Stimulated activated CD8-positive, alpha-beta memory T cell treated with anti-CD3 and anti-CD28 coated beads, Interleukin-15, amount 100 ng/mL, for 24 hours (primary cell): ENCODE measurements around the gene APEX1.
"Not testable (repeated sequence)": the region's sequence is repeated elsewhere in the genome, so short reads cannot be mapped to it uniquely, and the experiment has no call there.

Experiments
- DNase-seq: peaks from one replicate; pipeline ENCODE4 v3.0.0-alpha.2; 2020; ENCODE audit warnings: low read depth

APEX1 gene

DNA sequence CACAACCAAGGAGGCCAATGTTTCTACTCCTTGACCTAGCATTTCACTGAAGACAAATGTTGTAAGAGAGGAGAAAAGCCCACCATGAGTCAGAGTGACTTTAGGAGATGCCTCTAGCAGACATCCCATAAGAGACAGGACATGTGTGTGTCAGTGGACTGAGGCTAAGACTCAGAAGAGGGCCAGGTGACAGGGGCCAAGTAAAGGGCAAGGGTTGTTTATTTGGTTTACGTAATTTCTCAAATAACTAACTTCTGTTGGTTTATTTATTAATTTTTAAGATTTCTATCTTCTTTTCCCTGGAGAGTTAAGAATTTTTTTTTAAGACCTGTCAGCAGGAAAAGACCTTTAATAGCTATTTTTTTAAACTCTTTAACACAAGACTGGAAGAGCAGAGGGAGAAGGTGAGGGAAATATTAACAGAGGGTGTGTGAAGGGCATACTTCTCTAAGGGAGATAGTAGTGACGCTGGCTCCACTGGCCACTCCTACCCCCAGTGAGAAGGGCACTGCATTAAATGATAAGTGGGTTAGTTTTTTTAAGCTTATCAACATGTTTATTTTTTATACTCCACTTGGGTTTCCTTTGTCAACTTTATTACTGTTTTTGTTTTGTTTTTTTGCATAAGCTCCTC lies 17.6 kb downstream of the APEX1 start:
- DNase-seq, result no peak

DNA sequence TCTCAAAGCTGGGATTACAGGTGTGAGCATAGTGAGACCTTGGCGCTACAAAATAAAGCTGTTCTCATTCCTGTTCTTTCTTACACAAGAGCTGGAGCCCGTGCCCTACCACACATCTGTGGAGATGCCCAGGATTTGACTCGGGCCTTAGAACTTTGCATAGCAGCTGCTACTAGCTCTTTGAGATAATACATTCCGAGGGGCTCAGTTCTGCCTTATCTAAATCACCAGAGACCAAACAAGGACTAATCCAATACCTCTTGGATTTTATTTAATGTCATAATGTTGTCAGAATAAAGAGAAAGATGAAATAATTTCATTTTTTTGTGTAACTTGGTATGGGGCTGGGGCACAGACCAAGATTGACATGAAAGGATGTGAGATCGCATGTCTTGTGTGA lies 21.8 kb downstream of the APEX1 start:
- no peak for DNase-seq

DNA sequence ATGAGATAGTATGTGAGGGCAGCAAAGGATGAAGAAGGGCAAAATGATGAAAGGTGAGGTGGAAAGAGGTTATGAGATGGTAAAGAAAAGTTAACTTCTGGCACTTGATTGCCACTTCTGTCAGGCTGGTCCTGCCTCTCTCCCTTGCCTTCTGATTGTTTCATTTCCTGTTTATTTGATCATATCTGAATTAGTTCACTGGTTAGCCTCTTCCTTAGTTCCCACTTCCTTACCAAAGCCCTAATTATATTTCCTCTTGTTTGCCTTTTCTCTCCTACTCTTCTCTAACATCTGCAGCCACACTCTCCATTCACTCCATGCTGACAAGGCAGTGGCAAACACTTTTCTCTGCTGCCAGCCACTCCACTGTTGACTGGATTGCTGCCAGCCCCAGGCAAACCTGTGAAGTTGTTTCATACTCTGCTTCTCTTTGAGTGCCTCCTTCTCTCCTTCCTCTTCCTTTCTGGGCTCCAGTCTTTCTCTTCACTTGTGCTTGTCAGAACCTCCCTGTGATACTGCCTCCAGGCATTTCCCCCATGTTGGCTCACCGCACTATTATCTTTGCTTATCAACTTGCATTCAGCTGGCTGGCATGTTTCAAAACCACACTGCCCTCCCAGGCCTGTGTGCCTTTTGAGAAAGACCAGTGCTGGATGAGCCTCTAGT lies 22.3 kb downstream of the APEX1 start:
- no peak for DNase-seq

DNA sequence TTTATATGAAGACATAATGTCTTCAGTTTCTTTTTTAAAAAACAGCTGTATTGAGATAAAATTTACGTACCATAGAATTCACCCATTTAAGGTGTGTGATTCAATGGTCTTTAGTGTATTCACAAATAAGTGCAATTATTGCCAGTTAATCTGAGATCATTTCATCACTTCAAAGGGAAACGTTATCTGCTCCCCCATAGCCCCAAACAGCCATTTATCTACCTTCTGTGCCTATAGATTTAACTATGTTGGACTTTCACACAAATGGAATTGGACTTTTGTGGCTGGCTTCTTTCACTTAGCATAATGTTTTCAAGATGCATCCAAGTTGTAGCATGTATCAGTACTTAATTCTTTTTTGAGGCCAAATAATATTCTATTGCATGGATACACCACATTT lies 23.9 kb downstream of the APEX1 start:
- no peak for DNase-seq

DNA sequence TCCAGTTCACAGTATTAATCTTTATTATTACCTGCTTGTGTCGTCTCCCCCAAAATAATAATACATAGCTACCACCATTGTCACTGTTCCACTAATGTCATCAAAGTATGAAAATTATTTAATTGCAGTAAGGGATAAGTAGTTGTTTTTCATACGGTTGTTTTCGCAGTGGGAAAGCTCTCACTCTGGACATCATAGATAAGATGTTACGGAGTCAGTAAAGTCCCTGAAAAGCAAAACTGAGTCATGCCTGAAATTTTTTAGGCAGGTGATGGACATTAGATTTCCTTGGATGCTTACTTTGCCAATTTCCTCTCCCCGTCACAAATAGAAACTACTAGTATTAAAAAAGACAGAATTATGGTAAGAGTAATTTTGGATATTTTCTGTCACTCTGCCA lies 27.4 kb downstream of the APEX1 start:
- no peak for DNase-seq

DNA sequence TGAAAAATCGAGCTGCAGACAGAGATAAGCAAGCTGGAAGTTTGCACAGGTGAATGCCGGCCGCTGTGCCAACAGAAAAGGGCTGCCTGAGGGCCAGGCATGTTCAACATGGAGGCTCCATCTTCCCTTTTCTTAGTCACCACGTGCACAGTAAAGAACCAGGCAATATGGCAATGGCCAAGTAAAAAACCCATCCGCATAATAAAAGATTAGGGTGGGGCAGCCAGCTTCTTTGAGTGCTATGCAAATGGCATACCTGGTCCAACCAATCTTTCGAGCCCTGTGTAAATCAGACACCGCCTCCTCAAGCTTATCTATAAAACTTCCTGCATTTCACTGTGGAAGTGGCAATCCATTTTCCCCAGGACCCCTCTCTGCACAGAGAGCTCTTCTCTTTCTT lies 30.9 kb downstream of the APEX1 start:
- no peak for DNase-seq

DNA sequence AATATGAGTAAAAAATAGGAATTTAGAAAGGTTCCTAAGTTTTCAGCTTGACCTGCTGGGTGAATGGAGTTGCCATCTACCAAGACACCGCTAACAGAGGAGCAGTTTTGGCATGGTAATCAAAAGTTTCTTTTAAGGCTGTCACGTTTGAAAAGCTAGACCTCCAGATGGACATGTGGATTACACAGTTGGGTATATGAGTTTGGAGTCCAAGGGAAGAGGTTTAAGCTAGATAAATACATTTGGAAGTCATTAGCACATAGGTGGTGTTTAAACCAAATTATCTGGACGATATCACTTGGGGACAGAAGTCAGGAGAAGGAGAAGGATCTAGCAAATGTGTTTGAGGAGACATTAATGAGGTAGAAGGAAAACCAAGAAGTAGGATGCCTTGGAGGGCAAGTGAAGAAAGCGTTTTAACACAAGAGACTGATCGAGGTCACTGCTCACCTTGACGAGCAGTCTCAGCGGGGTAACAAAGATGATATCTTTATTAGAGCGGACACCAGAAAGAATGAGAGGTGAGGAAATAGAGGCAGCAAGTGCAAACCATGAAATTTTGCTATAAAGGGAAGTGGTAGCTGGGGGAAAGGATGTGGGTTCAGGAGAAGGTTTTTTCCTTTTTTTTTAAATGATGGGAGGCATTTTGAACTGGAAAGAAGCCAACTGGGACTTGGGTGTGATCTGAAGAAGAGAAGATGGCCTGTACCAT lies 31.8 kb downstream of the APEX1 start:
- no peak for DNase-seq

DNA sequence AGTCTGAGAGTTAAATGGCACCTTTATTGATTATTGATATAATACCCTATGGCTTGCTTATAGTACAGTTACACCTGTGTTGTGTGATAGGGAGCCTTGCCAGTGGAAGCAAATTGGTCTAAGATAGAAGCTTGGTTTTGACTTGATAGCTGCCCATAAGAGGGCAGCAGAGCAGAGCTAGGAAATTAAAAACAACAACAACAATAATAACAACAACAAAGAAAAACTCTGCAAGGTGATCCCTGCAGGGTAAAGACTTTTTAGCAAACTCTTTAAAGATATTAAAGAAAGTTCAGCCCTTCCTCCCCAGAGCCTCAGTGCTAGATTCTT lies 32.3 kb downstream of the APEX1 start:
- no peak for DNase-seq

DNA sequence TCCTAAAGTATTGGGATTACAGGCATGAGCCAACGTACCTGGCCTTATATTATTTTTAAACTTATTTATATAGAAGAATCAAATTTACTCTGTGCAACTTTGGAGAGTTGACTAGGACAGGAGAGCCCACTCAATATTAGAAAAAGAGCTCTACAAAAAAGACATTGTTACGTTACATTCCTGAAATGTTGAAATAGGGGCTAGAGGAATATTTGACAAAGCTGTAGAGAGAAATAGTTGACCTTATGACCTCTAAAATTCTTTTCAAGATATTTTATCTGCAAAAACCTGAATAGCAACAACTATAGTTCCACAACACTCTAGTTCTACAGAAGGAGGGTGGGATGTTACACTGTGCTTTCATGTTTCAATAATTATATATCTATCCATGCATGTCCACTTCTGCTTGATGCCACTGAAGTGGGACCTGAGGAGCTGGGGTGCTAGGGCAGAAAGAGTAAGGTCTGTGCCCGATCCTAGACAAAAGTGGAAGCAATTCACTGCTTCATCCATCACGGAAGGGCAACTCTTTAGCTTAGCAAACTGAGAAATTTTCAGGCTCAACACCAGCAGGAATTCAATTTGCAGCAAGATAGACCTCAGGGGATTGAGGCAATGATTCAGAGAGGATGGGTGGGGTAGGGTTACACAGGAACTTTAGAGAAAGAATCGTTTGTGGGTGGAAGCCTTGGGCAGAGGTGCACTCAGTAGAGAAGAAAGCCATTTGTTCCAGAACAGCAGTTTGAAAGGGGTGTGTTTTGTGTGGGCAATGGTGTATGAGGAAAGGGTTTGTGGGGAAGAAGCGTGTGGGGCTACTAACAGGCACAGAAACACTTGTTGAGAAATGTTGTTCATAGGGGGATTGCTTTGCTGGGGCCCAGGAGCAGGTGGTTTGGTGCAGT lies 34.3 kb downstream of the APEX1 start:
- DNase-seq, result no peak

DNA sequence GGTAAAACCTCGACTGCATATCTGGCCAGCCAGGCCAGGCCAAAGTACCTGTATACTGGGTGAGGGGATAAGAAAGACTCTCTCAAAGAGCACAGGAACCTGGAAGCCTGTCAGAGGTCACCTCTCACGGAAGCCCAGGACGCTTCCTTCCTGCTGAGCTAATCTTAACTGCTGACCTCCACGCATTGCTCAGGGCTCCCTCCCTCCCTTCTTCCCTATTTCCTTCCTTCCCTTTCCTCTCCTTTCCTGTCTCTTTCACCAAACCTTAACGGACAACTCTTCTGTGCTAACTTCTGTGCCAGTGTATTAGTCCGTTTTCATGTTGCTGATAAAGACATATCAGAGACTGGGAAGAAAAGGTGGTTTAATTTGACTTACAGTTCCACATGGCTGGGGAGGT lies 35.5 kb downstream of the APEX1 start:
- no peak for DNase-seq

DNA sequence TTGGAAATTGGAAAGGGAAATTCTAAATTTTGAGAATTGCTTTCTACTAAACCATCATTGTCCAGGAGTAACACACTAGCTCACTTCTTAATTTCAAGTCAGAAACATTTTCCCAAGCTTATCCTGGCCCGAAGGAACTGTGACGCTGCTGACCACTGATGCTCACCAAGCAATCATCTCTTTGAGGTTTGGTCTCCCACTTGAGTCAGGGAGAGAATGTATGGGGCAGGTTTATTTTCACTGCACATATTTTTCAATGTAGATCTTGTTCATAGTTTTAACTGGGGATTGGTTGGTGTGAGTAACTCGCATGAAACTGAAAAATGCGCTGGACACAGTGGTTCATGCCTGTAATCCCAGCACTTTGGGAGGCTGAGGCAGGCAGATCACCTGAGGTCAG lies 37.5 kb downstream of the APEX1 start:
- DNase-seq, result no peak

DNA sequence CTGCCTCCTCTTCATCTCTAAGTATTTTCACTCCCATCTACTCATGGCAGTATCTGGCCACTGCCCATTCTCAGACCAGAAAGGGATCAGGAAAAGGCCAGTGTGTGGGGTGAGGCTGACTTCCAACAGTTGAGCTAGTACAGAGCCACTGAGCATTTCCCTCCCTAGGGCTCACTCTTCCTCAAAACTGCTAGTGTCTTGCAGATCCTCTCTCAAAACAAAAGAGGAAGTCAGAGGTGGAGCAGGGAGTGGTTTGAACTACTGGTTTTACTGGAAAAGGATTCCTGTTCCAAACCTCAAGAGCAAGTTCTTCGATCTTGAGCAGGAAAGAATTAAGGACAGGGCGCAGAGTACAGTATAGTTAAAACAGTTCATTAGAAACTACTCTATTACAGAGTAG lies 38.6 kb downstream of the APEX1 start:
- no peak for DNase-seq

DNA sequence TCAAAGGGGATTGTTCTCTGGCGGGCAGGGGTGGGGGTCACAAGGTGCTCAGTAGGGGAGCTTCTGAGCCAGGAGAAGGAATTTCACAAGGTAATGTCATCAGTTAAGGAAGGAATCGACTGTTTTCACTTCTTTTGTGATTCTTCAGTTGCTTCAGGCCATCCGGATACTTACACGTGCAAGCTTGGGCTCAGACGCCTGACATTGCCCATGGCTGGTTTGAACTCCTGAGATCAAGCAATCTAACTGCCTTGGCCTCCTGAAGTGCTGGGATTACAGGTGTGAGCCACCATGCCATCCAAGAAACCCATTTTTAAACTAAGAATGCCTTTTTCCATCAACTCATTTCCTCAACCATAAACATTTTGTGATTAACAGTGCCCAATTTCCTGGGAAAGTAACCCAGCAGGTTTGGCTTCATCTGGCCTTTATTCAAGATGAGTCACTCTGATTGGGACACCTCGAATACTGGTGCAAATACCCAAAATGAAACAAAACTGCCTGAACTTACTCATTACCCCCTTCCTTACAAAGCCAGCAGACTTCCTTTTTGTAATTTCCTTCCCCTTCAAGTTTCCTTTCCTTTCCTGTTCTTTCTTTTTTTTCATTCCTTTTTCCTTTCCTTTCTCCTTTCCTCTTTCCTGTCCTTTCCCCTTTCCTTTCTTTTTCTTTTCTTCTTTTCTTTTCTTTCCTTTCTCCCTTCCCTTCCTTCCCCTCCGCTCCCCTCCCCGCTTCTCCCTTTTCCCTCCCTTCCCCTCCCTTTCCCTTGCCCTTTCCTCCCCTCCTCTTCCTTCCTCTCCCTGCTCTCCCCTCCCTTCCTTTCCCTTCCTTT lies 40.1 kb downstream of the APEX1 start:
- no peak for DNase-seq

DNA sequence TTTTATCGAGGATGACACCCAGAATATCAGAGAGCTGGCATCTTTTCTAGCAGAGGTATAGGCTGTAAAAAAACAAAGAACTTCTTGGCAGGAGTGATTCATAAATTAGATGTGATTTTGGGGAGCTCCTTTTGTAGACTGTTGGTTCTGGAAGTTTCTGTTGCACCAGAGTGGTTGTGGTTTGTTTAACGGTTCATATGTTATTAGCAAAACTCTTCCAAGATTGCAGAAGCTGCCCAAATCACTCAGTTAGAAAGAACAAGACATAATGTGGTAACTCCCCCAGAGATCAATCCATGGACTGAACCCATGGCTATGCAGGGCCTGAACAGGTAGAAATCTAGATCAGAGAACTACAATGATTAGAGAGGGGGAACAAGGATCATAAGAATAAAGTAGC lies 43.6 kb downstream of the APEX1 start:
- no peak for DNase-seq

DNA sequence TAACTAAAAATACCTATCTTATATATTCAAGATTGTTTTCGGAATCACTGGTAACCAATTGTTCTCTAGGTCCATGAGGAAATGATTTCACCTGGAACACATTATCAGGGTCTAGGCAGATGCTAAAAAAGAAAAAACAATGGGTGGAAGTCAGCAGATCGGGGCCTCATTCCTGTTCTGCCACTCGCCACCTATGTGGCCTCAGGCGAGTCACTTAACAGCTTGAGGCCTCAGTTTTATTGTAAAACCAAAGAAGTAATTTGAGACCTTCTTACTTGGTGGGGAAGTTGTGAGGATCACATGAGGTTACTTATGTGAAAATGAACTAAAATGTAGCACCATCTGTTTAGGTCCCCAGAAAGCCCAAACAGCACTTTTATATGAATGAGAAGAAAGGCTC lies 44.1 kb downstream of the APEX1 start:
- DNase-seq, result no peak

DNA sequence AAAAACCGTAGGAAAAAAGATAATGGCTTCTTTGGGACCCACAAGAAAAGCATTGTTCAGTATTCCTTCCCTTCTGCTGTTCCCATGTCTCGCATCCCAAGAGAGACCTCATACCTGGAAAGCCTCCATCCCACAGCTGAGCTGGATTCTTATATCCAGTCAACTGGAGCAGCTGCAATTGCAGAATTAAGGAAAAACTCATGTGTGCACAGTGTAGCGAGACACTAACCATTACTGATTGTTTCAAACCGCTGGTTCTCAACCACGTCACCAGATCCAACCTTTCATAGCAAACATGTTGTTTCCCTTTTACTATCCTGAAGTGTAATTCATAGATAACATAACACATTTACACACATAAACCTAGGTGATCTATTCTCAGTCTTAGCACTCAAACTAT lies 44.9 kb downstream of the APEX1 start:
- no peak for DNase-seq

DNA sequence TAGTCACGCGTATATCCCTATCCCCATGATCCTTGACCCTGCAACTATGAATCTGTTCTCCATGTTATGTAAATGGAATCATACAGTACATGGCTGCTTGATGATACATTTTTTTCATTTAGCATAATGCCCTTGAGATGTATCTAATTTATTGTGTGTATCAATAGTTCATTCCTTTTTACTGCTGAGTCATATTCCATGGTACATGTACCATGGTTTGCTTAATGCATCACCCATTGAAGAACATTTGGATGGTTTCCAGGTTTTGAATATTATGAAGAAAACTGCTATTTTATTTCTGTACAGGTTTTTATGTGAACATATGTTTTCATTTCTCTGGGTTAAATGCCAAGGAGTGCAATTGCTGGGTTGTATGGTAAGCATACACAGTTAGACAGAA lies 46.3 kb downstream of the APEX1 start:
- DNase-seq, result no peak

DNA sequence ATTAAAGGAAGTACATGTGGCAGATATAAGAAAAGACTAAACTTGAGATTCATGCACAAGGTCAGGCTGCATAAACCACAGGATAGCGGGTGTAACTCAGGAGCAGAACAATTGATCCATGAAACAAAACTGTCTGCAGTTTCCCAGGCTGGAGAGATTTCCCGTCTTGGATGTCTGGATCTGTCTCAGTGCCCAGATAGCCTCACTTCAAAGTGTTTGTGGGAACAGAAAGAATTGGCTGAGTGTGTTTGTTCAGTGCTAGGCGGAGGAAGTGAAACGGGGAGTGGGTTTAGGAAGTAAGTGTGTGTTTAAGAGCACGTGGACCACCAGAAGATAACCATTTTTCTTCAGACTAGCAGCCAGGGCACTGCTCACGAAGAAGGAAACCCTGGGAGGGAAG lies 48.9 kb downstream of the APEX1 start:
- DNase-seq, result no peak

DNA sequence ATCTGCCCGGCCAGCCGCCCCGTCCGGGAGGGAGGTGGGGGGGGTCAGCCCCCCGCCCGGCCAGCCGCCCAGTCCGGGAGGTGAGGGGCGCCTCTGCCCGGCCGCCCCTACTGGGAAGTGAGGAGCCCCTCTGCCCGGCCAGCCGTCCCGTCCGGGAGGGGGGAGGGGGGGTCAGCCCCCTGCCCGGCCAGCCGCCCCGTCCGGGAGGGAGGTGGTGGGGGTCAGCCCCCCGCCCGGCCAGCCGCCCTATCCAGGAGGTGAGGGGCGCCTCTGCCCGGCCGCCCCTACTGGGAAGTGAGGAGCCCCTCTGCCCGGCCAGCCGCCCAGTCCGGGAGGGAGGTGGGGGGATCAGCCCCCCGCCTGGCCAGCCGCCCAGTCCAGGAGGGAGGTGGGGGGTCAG lies 51.2 kb downstream of the APEX1 start:
- DNase-seq, result not testable (repeated sequence)

DNA sequence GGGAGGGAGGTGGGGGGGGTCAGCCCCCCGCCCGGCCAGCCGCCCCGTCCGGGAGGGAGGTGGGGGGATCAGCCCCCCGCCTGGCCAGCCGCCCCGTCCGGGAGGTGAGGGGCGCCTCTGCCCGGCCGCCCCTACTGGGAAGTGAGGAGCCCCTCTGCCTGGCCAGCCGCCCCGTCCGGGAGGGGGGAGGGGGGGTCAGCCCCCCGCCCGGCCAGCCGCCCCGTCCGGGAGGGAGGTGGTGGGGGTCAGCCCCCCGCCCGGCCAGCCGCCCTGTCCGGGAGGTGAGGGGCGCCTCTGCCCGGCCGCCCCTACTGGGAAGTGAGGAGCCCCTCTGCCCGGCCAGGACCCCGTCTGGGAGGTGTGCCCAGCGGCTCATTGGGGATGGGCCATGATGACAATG lies 51.7 kb downstream of the APEX1 start:
- not testable (repeated sequence) for DNase-seq
